Activated naive CD4-positive, alpha-beta T cell treated with anti-CD3 and anti-CD28 coated beads for 36 hours (primary cell): ENCODE data around the gene MTF2. TPM values are rescaled to one million over a fixed set of nuclear protein-coding genes. Genes with fewer than 3 reads are reported as not detected.
"Not testable (repeated sequence)": the region's sequence is repeated elsewhere in the genome, so short reads cannot be mapped to it uniquely, and the experiment has no call there.

Experiments used
- CTCF ChIA-PET: fragments of 350-600 bp; sonication (Branson Sonifier 250); formaldehyde crosslinking; loops from one replicate; lab custom pipeline; 2021; ENCODE audit warnings: antibody characterized with exemption; lab: Charles Lee
- DNase-seq: peaks from one replicate; pipeline ENCODE4 v3.0.0-alpha.2; 2020
- H3K27ac Mint-ChIP-seq: one replicate; pipeline ENCODE4 v1.8.0; 2021; ENCODE audit warnings: mild to moderate bottlenecking, mixed read lengths
- H3K27me3 Mint-ChIP-seq: one replicate; pipeline ENCODE4 v1.8.0; 2021; ENCODE audit warnings: low read depth, mixed read lengths
- H3K36me3 Mint-ChIP-seq: one replicate; pipeline ENCODE4 v1.8.0; 2021; ENCODE audit warnings: low read depth, mixed read lengths
- H3K4me1 Mint-ChIP-seq: one replicate; pipeline ENCODE4 v1.8.0; 2021; ENCODE audit warnings: low read depth, mixed read lengths
- H3K4me3 Mint-ChIP-seq: one replicate; pipeline ENCODE4 v1.8.0; 2021; ENCODE audit warnings: mild to moderate bottlenecking, moderate library complexity, mixed read lengths
- H3K9me3 Mint-ChIP-seq: one replicate; pipeline ENCODE4 v1.8.0; 2021; ENCODE audit warnings: mixed read lengths
- intact Hi-C: fragments of 100-400 bp; cut with micrococcal nuclease; formaldehyde crosslinking; loops from one replicate; pipeline ENCODE4 v1.15.1; 2023
- total RNA-seq, 2 experiments: library from RNA; stranded (reverse); gene quantifications; one replicate each; pipeline ENCODE4 v1.2.3, GENCODE V29; 2021

The MTF2 gene
- total RNA-seq, result 10 to 100 TPM; 51.0 to 56.6 TPM

GRCh38 chr1:93078986-93079654 is at the start of gene MTF2:
Gene MTF2, plus strand, starts transcription at chr1:93079283. Its CDS starts 244 bp downstream, at chr1:93079527.
- peaks cover 17% of the 10 kb centered on the region for H3K36me3 Mint-ChIP-seq
- CTCF ChIA-PET, result interaction anchor here (0.6 to 2.4 kb wide), 13 partner anchors 10 to 266 kb away, joined by 3 to 6 read pairs (median 4); partner anchors contain the start of genes DR1 and RPL5
- peak; percentile 96 for DNase-seq
- peaks cover 29% of the 10 kb centered on the region for H3K4me1 Mint-ChIP-seq
- H3K27me3 Mint-ChIP-seq, result no peaks in the 10 kb centered on the region
- peak within 1 kb of the TSS; percentile 94 for H3K27ac Mint-ChIP-seq
- H3K9me3 Mint-ChIP-seq, result no peaks in the 10 kb centered on the region
- peak within 1 kb of the TSS; percentile 94 for H3K4me3 Mint-ChIP-seq
- intact Hi-C loops, result loop anchor here (1.0 to 5.0 kb wide), 10 partner anchors 37 to 999 kb away; partner anchors contain the start of genes BTBD8, DNTTIP2, DR1 and RPL5

GRCh38 chr1:93029317-93029716 is 49.8 kb upstream of the MTF2 start:
- Mint-ChIP-seq H3K27me3 (no peaks in the 10 kb centered on the region), H3K9me3 (no peaks in the 10 kb centered on the region), H3K27ac (peak overlapping the region; percentile 67), H3K4me3 (no peak overlapping the region), H3K36me3 (no peaks in the 10 kb centered on the region), H3K4me1 (peaks cover 28% of the 10 kb centered on the region)
- CTCF ChIA-PET, result interaction anchor here (0.5 to 2.0 kb wide), 6 partner anchors 13 to 228 kb away, joined by 3 to 5 read pairs (median 3); no protein-coding TSS in a partner anchor
- intact Hi-C loops, result no loop called here
- DNase-seq, result peak; percentile 51

- CTCF ChIA-PET, result interaction anchor here (0.7 to 2.0 kb wide), 5 partner anchors 14 to 60 kb away, joined by 3 to 5 read pairs (median 3); no protein-coding TSS in a partner anchor
- H3K9me3 Mint-ChIP-seq, H3K4me3 Mint-ChIP-seq, DNase-seq, H3K27ac Mint-ChIP-seq, H3K36me3 Mint-ChIP-seq, H3K27me3 Mint-ChIP-seq: not testable (repeated sequence)
- intact Hi-C loops, result loop anchor here (10.0 kb wide), 1 partner anchor 665 kb away; no protein-coding TSS in a partner anchor
- peaks cover 28% of the 10 kb centered on the region for H3K4me1 Mint-ChIP-seq
These were observed 48.9 kb upstream of the MTF2 start for GRCh38 chr1:93030191-93030590.

GRCh38 chr1:93031711-93032110 is 47.4 kb upstream of the MTF2 start:
- no peaks in the 10 kb centered on the region for H3K27me3 Mint-ChIP-seq
- CTCF ChIA-PET, result interaction anchor here (0.7 to 1.7 kb wide), 2 partner anchors 31 to 72 kb away, joined by 3 to 4 read pairs; no protein-coding TSS in a partner anchor

GRCh38 chr1:93033029-93033428 is 46.1 kb upstream of the MTF2 start:
- CTCF ChIA-PET, result no interaction called here
- Mint-ChIP-seq H3K4me3 (no peak overlapping the region), H3K27me3 (no peaks in the 10 kb centered on the region), H3K4me1 (peaks cover 28% of the 10 kb centered on the region), H3K9me3 (no peaks in the 10 kb centered on the region), H3K27ac (no peak overlapping the region), H3K36me3 (no peaks in the 10 kb centered on the region)
- intact Hi-C loops, result loop anchor here (1.0 to 10.0 kb wide), 2 partner anchors 9 to 662 kb away; no protein-coding TSS in a partner anchor
- no peak for DNase-seq

More at GRCh38 chr1:93031711-93032110, 47.4 kb upstream of the MTF2 start:
- intact Hi-C loops, result loop anchor here (10.0 kb wide), 1 partner anchor 663 kb away; no protein-coding TSS in a partner anchor
- Mint-ChIP-seq H3K9me3 (no peaks in the 10 kb centered on the region), H3K4me1 (peaks cover 28% of the 10 kb centered on the region), H3K27ac (no peak overlapping the region), H3K36me3 (no peaks in the 10 kb centered on the region), H3K4me3 (no peak overlapping the region)
- DNase-seq, result no peak

GRCh38 chr1:93033785-93034184 is 45.3 kb upstream of the MTF2 start:
- CTCF ChIA-PET, result interaction anchor here (0.5 to 1.3 kb wide), 7 partner anchors 9 to 575 kb away, joined by 3 to 10 read pairs (median 3); no protein-coding TSS in a partner anchor
- Mint-ChIP-seq H3K4me1 (peaks cover 29% of the 10 kb centered on the region), H3K36me3 (no peaks in the 10 kb centered on the region), H3K9me3 (no peaks in the 10 kb centered on the region), H3K4me3 (no peak overlapping the region), H3K27me3 (no peaks in the 10 kb centered on the region), H3K27ac (no peak overlapping the region)
- DNase-seq, result no peak
- intact Hi-C loops, result loop anchor here (1.0 to 10.0 kb wide), 2 partner anchors 9 to 661 kb away; no protein-coding TSS in a partner anchor

- Mint-ChIP-seq H3K4me1 (peaks cover 27% of the 10 kb centered on the region), H3K27ac (no peak overlapping the region), H3K36me3 (no peaks in the 10 kb centered on the region), H3K27me3 (no peaks in the 10 kb centered on the region), H3K4me3 (no peak overlapping the region), H3K9me3 (no peaks in the 10 kb centered on the region)
- CTCF ChIA-PET, result interaction anchor here (0.7 to 1.3 kb wide), 5 partner anchors 9 to 74 kb away, joined by 3 to 10 read pairs (median 3); no protein-coding TSS in a partner anchor
- intact Hi-C loops, result loop anchor here (10.0 kb wide), 1 partner anchor 660 kb away; no protein-coding TSS in a partner anchor
- no peak for DNase-seq
These were observed 44.7 kb upstream of the MTF2 start for GRCh38 chr1:93034397-93034796.

GRCh38 chr1:93036672-93037071 is 42.4 kb upstream of the MTF2 start:
- Mint-ChIP-seq H3K4me1 (peaks cover 20% of the 10 kb centered on the region), H3K4me3 (no peak overlapping the region), H3K36me3 (no peaks in the 10 kb centered on the region), H3K27ac (no peak overlapping the region), H3K27me3 (no peaks in the 10 kb centered on the region), H3K9me3 (no peaks in the 10 kb centered on the region)
- DNase-seq, result no peak
- CTCF ChIA-PET, result interaction anchor here (0.7 to 1.2 kb wide), 3 partner anchors 11 to 44 kb away, joined by 3 to 4 read pairs (median 3); no protein-coding TSS in a partner anchor
- intact Hi-C loops, result loop anchor here (5.0 to 10.0 kb wide), 2 partner anchors 658 to 811 kb away; no protein-coding TSS in a partner anchor

GRCh38 chr1:93042187-93043056 is 36.7 kb upstream of the MTF2 start:
- H3K4me1 Mint-ChIP-seq, result peaks cover 26% of the 10 kb centered on the region
- intact Hi-C loops, result loop anchor here (1.0 to 2.0 kb wide), 7 partner anchors 9 to 303 kb away; partner anchors contain the start of genes CCDC18, DR1, MTF2 and TMED5
- H3K4me3 Mint-ChIP-seq, result peak overlapping the region; percentile 64
- peak; percentile 38 for DNase-seq
- no peaks in the 10 kb centered on the region for H3K27me3 Mint-ChIP-seq
- CTCF ChIA-PET, result interaction anchor here (0.7 to 1.7 kb wide), 7 partner anchors 8 to 183 kb away, joined by 3 to 8 read pairs (median 3); no protein-coding TSS in a partner anchor
- peak overlapping the region; percentile 85 for H3K27ac Mint-ChIP-seq
- H3K36me3 Mint-ChIP-seq, result no peaks in the 10 kb centered on the region
- H3K9me3 Mint-ChIP-seq, result no peaks in the 10 kb centered on the region

- Mint-ChIP-seq H3K36me3 (no peaks in the 10 kb centered on the region), H3K27me3 (no peaks in the 10 kb centered on the region), H3K4me1 (peaks cover 26% of the 10 kb centered on the region), H3K4me3 (peak overlapping the region; percentile 64), H3K9me3 (no peaks in the 10 kb centered on the region), H3K27ac (peak overlapping the region; percentile 85)
- intact Hi-C loops, result loop anchor here (2.0 kb wide), 1 partner anchor 62 kb away; no protein-coding TSS in a partner anchor
- DNase-seq, result no peak
- CTCF ChIA-PET, result interaction anchor here (0.9 to 1.7 kb wide), 5 partner anchors 9 to 184 kb away, joined by 3 to 8 read pairs (median 4); no protein-coding TSS in a partner anchor
These were observed 36.0 kb upstream of the MTF2 start for GRCh38 chr1:93043057-93043557.

GRCh38 chr1:93047618-93048017 is 31.5 kb upstream of the MTF2 start:
- no peak overlapping the region for H3K27ac Mint-ChIP-seq
- H3K4me1 Mint-ChIP-seq, result peaks cover 9% of the 10 kb centered on the region
- CTCF ChIA-PET, result interaction anchor here (0.5 kb wide), 1 partner anchor 11 kb away, joined by 3 read pairs; no protein-coding TSS in a partner anchor
- H3K36me3 Mint-ChIP-seq, result no peaks in the 10 kb centered on the region
- no peaks in the 10 kb centered on the region for H3K9me3 Mint-ChIP-seq
- no peaks in the 10 kb centered on the region for H3K27me3 Mint-ChIP-seq
- H3K4me3 Mint-ChIP-seq, result no peak overlapping the region
- intact Hi-C loops, result no loop called here
- DNase-seq, result no peak
